Fibroblast of skin of scalp (primary cell): ENCODE measurements around the gene CCDC148.
A peak's percentile ranks its signal among the peaks of the same experiment; 100 is the strongest.
"Not testable (repeated sequence)": the region's sequence is repeated elsewhere in the genome, so short reads cannot be mapped to it uniquely, and the experiment has no call there.

ENCODE experiments used
- DNase-seq: peaks from one replicate; pipeline ENCODE4 v3.0.0-alpha.2; 2013

Gene CCDC148

DNA sequence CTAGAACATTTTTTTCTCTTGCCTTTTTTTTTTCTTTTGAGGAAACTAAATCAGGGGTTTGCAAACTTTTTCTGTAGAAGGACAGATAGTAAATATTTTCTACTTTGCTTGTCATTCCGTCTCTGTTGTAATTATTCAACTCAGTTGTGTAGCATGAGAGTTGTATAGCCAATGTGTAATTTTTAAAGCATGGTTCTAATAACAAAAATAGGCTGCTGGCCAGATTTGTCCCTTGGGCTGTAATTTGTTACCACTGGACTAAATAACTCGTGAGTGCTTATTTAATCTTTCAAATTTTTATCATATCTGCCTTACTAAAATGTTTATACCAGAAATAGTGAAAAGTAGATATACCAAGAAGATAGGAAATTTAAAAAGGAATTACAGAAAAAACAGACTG is 43.0 kb downstream of the CCDC148 start:
- DNase-seq, result peak; percentile 68

- peak; percentile 85 for DNase-seq
Observed at GRCh38 chr2:158412206-158412605, 44.3 kb downstream of the CCDC148 start.

DNA sequence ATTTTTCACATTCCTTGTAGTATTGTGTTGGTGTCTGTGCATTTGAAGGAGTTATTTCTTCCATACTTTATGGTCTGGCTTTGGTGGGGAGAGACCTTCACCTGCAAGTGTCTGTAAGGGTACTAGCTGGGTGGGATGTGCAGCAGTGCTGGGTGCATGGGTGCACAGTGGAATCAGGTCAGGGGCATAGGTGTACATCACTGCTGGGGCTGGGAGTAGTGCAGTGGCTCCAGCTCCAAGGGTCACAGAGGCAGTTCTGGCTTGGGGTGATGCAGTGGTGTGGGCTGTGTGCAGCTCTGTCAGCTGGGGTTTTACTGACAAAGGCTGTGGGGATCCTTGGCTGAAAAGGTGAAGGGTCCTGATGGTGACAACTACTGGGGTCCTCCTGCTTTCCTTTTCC is 44.8 kb downstream of the CCDC148 start:
- no peak for DNase-seq

DNA sequence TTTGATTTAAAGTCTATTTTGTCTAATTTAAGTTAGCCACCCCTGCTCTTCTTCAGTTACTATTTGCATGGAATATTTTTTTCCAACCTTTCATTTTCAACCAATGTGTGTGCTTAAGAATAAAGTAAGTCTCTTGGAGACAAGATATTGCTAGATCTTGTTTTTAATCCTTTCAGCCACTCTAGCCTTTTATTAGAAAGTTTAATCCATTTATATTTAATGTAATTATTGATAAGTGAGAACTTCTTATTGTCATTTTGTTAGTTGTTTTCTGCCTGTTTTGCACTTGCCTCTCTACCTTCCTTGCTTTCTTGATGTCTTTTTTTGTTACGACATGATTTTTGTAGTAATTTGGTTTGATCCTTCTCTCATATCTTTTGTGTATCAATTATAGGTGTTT is 46.4 kb downstream of the CCDC148 start:
- no peak for DNase-seq

GRCh38 chr2:158407031-158407430 is 49.5 kb downstream of the CCDC148 start:
- DNase-seq, result no peak

GRCh38 chr2:158405341-158405740 is 51.2 kb downstream of the CCDC148 start:
- no peak for DNase-seq

DNA sequence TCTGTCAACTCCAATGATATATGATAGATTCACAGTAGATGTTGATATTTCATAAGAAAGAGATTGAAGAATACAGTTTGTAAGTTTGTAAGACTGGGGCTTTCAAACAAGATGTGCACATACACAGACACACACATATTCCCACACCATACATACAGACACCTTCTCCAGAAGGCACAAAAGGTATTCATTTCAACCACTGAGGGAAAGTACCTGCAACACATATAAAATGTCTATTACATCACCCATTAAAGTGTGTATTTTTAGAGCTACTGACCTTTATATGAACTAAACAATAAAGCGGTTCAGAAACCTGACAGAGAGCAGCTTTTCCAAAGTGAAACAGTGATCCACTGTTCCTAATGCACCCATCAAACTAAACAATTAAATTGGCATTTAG is 53.3 kb downstream of the CCDC148 start:
- DNase-seq, result no peak

GRCh38 chr2:158402665-158403064 is 53.9 kb downstream of the CCDC148 start:
- no peak for DNase-seq

DNA sequence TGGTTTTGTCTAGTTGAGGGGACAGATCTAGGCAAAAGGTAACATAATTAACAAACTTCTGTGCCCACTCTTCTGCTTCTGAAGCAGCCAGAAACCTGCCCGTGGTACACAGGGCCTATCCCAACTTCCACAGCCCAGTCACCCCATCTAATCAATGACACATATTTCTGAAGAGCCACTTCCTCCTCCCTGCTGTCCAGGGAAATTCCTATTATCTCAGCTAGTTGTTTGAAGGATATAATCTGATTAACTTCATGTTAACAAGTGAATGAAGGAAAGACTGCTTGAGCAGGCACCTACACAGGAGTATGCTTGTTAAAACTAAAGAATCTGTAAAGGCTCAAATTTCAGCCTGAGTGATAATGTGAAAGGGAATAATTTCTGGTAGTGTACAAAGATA is 61.4 kb downstream of the CCDC148 start:
- DNase-seq, result no peak

DNA sequence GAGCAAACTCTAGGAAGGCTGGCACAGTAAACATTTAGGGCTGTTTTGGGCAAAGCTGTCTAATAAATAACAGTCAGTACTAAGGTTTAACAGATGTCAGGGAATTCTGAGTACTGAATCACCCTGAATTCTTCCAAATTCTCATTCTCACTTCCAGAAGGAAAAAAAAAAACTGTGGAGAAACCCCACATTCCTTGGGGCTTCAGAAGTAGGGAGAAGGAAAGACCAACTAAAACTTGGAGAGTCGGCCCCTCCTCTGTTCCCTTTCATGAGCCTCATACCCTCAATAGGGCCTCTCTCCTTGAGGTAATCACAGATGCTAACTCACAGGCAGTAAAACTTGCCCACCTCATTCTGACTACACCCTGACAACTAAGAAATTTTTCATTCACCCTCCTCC is 62.1 kb downstream of the CCDC148 start:
- no peak for DNase-seq

DNA sequence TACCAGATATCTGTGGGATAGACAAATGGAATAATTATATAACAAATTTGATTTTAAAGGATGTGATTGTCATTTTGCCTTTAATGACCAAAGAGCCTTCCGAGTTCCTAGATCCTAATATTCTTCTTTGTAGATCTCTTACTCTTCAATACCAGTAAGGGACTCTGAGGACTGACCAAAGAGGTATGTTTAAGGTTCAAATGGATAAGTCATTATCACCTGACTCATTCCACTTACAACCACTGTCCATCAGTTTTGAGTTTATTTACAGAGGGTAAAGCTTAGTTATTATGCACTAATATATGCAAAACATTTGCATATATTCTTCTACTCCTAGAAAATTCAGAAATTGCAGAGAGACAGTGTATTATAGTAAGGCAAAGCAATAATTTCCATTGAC is 62.7 kb downstream of the CCDC148 start:
- DNase-seq, result no peak

DNA sequence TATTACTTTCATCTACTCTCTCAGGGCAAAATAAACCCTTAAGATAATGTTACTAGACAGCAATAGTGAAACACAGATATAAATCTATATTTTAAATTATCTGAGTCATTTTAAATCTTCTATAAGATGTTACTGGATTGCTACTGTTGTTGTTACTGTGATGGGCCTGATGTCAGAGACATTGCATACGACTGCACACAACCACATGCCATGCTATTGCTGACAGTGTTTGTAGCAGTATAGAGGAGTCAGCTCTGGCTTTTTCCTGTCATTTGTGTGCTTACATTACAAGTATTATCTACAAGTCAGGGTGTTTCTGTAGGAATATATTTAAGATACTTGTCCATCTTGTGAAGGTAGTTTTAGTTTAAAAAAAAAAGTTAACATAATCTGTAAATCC is 63.9 kb downstream of the CCDC148 start:
- no peak for DNase-seq

GRCh38 chr2:158391876-158392275 is 64.7 kb downstream of the CCDC148 start:
- no peak for DNase-seq

DNA sequence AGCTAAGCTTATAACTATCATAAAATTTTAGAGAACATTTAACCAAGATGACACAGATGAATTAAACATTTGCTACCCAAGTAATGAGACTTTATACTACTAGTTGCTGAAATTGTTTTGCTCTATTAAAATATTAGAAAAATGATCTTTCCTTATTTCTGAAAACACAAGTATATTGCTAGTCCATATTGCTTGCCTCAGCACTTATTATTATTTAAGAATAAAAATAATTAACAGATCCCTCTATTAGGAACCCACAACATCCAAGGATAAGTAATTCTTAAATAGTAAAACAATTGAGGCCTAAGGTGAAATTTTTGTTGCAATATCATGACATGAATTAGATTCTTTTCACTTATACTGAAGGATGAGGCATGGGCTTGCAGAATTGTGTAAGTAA is 65.2 kb downstream of the CCDC148 start:
- no peak for DNase-seq

GRCh38 chr2:158388159-158388558 is 68.4 kb downstream of the CCDC148 start:
- no peak for DNase-seq

- DNase-seq, result no peak
Observed at GRCh38 chr2:158385646-158386045, 70.9 kb downstream of the CCDC148 start.

DNA sequence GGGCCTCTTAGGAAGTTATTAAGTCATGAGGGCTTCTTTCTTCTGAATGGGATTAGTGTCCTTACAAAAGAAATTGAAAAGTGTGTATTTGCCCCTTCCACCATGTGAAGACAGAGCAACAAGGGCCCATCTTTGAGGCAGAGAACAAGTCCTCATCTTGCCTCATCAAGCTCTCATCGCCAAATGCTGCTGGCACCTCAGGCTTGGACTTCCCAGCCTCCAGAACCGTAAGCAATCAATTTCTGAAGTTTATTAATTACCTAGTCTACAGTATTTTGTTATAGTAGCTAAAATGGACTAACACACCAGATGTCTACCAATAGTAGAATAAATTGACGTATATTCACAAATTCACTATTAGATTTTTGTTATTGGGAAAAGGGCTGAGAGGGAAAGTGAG is 74.6 kb downstream of the CCDC148 start:
- no peak for DNase-seq

GRCh38 chr2:158381205-158381604 is 75.3 kb downstream of the CCDC148 start:
- no peak for DNase-seq

DNA sequence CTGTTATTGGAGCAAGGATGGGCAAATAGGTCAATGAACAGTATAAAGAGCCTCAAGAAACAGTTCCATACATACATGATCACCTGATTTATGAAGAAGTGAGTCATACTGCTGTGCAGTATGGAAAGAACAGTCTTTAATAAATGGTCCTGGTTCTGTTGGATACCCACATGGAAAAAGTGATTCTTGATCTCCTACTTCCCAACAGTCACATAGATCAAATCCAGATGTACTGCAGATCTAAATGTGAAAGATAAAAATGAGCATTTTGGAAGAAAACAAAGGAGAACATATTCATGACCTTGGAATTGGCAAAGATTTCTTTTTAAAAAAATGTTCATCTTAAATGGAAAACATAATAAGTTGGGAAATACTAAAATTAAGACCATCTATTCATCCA is 75.8 kb downstream of the CCDC148 start:
- no peak for DNase-seq

DNA sequence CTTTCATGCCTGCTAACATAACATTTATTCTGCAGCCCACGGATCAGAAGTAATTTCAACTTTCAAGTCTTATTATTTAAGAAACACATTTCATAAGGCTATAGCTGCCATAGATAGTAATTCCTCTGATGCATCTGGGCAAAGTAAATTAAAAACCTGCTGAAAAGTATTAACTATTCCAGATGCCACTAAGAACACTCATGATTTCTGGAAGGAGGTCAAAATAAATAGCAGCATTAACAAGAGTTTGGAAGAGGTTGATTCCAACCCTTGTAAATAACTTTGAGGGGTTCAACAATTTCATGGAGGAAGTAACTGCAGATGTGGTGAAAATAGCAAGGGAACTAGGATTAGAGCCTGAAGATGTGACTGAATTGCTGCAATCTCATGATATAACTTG is 77.6 kb downstream of the CCDC148 start:
- DNase-seq, result peak; percentile 5

- no peak for DNase-seq
Observed at GRCh38 chr2:158366342-158366741, 90.2 kb downstream of the CCDC148 start.

- peak; percentile 17 for DNase-seq
Observed at GRCh38 chr2:158359846-158360245, 96.7 kb downstream of the CCDC148 start.

DNA sequence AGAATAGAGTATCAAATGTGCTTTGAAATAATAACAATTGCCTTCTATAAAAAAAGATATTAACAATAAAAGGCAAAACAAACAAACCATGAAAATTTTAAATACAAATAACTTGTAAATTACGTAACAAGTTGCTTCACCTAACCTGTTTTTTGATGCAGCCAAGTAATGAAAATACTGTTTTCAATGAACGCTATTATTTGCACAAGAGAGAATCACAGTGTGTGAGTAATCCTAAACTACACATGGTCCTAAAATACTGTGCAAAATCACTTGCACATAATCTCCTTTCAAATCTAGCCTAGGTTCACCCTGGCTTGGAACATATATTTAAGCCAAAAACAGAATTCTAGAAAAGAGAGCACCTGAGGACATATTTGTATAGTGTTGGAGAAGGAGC is 98.9 kb downstream of the CCDC148 start:
- no peak for DNase-seq

DNA sequence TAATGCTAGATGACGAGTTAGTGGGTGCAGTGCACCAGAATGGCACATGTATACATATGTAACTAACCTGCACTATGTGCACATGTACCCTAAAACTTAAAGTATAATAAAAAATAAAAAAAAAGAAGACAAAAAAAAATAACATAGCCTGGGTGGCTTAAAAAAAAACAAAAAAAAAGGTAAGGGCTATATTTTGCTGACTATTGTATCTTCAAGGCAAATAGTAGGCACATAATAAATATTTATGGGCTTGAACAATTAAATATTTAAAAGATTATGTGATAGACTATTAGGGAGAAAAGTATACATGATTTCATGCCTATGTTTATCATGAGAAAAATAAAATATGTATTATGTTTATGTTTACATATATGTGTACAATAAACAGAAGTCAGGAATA is 99.4 kb downstream of the CCDC148 start:
- DNase-seq, result no peak

DNA sequence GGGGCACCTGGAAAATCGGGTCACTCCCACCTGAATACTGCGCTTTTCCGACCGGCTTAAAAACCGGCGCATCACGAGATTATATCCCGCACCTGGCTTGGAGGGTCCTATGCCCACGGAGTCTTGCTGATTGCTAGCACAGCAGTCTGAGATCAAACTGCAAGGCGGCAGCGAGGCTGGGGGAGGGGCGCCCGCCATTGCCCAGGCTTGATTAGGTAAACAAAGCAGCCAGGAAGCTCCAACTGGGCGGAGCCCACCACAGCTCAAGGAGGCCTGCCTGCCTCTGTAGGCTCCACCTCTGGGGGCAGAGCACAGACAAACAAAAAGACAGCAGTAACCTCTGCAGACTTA is 105.1 kb downstream of the CCDC148 start:
- not testable (repeated sequence) for DNase-seq
